OCI-LY7 (cell line): ENCODE data around the gene ZNF543.

ENCODE experiments used
- EZH2phosphoT487 ChIP-seq: fragments of 200-600 bp; sonication (generic); IDR thresholded peaks from 2 replicates; pipeline ENCODE4 v1.6.1; 2018; ENCODE audit warnings: low read depth, borderline replicate concordance, mild to moderate bottlenecking, mixed run types, antibody characterized with exemption, low read length, moderate library complexity, mixed read lengths
- TF ChIP-seq, protein P1 (sequence below): fragments of 200-600 bp; sonication (generic); conservative IDR thresholded peaks from 2 replicates; pipeline ENCODE4 v1.5.1; 2014; ENCODE audit warnings: mild to moderate bottlenecking, antibody characterized with exemption, low read length, moderate library complexity, mixed read lengths

DNA sequence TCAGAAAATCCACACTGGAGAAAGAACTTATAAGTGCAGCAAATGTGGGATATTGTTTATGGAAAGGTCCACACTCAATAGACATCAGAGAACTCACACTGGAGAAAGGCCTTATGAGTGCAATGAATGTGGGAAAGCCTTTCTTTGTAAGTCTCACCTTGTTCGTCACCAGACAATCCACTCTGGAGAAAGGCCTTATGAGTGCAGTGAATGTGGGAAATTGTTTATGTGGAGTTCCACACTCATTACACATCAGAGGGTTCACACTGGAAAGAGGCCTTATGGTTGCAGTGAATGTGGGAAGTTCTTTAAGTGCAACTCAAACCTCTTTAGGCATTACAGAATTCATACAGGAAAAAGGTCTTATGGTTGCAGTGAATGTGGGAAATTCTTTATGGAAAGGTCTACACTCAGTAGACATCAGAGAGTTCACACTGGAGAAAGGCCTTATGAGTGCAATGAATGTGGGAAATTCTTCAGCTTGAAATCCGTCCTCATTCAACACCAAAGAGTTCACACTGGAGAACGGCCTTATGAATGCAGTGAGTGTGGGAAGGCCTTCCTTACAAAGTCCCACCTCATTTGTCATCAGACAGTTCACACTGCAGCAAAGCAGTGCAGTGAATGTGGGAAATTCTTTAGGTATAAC, 57.4 kb downstream of the ZNF543 start:
- TF ChIP-seq, protein P1, sequence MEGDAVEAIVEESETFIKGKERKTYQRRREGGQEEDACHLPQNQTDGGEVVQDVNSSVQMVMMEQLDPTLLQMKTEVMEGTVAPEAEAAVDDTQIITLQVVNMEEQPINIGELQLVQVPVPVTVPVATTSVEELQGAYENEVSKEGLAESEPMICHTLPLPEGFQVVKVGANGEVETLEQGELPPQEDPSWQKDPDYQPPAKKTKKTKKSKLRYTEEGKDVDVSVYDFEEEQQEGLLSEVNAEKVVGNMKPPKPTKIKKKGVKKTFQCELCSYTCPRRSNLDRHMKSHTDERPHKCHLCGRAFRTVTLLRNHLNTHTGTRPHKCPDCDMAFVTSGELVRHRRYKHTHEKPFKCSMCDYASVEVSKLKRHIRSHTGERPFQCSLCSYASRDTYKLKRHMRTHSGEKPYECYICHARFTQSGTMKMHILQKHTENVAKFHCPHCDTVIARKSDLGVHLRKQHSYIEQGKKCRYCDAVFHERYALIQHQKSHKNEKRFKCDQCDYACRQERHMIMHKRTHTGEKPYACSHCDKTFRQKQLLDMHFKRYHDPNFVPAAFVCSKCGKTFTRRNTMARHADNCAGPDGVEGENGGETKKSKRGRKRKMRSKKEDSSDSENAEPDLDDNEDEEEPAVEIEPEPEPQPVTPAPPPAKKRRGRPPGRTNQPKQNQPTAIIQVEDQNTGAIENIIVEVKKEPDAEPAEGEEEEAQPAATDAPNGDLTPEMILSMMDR: no peak
- no peak for TF ChIP-seq EZH2phosphoT487
